Measurements from ENCODE around the gene MCM5.

The MCM5 gene

DNA sequence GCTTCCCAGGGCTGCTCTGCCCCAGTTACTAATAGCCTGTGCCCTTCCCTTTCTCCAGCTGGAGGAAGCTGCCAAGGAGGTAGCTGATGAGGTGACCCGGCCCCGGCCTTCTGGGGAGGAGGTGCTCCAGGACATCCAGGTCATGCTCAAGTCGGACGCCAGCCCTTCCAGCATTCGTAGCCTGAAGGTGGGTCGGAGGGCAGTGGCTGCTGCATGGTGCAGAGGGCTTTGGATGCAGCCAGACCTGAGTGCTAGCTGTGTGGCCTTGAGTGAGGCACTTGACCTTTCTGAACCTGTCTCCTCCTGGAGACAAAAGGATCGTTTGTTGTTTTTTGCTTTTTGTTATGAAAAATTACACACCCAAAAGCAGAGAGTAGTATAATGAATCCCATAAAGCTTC is 3.4 kb downstream of the MCM5 start:
- no peak for DNase-seq (ENCODE audit: low read depth in 2 of 2)

DNA sequence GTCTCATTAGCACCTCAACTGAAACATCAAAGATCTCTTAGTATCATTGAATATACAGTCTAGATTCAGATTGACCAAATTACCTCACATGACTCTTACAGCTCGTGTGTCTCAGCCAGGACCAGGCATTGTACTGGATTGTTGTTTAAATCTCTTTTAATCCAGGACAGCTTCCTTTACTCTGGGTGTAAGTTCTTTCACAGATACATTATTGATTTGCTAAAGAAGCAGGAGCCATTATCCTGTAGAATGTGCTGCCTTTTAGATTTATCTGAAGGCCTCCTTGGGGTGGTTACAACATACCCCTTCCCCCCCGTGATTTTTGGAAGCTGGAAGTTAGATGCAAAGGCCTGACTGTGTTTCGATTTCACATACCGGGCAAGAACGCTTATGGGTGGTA is 4.2 kb downstream of the MCM5 start:
- no peak for DNase-seq (ENCODE audit: low read depth in 2 of 2)

DNA sequence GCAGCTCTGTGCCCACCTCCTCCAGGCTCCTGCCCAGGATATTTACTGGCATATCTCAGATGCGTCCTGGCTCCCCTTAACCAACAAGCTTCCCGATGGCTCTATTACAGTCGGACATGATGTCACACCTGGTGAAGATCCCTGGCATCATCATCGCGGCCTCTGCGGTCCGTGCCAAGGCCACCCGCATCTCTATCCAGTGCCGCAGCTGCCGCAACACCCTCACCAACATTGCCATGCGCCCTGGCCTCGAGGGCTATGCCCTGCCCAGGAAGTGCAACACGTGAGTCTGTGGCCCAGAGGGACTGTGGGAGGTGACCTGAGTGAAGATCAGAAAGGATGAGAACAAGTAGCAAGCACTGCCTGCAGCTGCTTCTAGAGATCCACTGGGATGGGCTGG is 6.5 kb downstream of the MCM5 start:
- DNase-seq (ENCODE audit: low read depth in 2 of 2): no peak

DNA sequence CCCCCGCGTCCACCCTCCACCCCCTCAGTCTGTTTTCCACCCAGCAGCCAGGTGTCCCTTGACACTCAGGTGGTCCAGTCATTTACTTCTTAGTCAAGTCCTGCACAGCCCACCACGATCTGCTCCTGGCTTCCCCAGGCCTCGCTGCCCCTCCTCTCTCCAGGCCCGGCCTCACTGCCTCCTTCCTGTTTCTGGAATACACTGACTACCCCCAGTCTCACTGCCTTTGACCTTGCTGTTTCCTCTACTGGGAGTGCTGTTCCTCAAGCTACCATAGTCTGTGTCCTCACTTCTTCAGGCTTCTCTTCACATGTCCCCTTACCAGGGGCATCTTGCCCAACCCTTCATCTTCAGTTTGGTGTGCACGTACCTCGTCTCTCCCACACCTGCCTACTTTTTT is 7.4 kb downstream of the MCM5 start:
- no peak for DNase-seq (ENCODE audit: low read depth in 2 of 2)

DNA sequence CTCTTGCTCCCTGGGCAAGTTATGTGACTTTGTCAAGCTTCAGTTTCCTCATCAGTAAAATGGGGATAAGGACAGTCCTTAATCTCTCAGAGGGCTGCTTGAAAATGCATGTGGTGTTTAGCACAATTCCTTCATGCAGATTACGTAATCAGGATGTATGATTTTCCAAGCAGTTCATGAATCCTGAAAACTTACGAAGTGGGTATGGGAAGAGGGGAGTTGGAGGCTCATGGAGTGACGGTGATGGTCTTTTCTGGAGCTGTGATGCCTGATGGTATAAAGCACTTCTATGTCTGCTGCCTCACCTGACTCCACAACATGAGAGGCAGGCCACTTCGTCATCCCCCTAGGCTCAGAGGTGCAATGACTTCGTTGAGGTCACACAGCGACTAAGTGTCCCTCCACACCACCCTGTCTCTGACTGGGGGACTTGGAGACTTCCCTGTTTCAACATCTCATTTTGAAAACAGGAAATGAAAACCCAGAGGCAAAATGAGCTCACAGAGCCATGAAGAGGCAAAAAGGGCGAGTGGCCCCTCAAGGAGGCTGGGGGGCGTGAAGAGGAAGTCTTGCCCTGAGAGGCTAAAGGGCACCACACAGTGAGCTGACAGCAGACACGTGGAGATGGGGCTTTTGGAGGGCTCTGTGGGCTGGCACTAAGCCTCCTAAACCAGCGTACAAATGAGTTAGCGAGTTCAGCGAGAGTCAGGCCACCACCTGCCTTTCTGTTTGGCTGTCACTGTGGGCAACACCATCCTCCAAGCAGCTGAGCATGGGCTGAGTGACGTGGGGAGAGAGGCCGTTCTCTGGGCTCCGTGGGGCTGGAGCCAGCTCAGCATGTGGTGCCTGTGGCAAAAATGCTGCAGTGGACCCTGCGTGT is 10.1 kb downstream of the MCM5 start:
- no peak for DNase-seq (ENCODE audit: low read depth in 2 of 2)

DNA sequence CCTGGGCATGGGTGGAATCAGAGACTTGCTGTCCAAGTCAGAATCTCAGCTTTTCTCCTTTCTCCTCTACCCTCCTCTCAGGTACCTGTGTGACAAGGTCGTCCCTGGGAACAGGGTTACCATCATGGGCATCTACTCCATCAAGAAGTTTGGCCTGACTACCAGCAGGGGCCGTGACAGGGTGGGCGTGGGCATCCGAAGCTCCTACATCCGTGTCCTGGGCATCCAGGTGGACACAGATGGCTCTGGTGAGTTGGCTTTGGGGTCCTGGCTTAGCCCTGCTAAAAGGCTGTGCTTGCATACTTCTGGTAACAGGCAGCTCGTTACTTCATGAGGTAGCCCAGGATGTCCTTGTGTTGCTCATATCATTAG is 10.7 kb downstream of the MCM5 start:
- DNase-seq (ENCODE audit: low read depth in 2 of 2): no peak

DNA sequence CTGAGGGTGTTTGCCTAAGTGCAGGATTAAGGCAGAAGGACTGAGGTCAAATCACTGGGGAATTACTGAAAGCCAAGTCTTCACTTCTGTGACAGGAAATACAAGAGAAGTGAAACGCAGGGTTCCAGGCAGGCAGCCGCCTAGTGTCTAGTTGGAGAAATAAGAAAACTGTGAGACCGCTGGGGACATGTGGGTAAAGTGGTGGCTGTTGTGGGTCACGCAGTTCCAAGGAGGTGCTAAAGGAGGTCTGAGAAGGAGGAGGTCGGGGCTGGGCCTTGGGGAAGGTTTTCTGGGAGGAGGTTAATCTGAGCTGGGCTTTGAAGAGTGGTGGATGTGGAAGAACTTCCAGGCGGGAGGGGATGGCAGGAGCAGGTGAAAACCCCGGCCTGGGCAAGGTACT is 11.2 kb downstream of the MCM5 start:
- no peak for DNase-seq (ENCODE audit: low read depth in 2 of 2)

DNA sequence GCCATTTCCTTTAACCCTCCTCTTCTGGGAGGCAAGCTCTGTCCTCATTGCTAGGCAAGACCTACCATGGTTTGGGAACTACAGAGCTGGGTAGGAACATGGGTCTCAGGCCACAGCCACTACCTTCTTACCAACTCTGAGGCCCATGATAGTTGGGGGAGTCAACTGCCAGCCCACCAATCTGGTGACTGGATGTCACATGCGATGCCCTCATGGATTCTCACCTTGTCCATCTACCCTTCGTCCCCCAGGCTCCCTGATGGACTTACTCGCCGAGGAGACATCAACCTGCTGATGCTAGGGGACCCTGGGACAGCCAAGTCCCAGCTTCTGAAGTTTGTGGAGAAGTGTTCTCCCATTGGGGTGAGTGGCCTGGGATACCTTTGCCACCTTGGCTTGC is 13.7 kb downstream of the MCM5 start:
- DNase-seq (ENCODE audit: low read depth in 2 of 2): no peak

DNA sequence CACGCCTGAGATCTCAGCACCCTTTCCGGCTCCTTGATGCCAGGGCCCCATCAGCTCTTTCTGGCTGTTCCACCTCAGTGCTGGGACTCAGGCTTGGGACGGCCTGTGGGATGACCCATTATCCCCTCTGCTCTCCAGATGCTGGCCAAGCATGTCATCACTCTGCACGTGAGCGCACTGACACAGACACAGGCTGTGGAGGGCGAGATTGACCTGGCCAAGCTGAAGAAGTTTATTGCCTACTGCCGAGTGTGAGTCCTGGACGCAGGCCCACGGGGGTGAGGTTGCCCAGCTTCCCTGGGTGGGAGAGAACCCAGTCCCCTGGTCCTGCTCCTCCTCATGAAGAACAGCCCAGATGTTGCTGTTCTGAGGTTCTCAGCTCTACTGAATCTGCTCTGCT is 17.7 kb downstream of the MCM5 start:
- no peak for DNase-seq (ENCODE audit: low read depth in 2 of 2)

DNA sequence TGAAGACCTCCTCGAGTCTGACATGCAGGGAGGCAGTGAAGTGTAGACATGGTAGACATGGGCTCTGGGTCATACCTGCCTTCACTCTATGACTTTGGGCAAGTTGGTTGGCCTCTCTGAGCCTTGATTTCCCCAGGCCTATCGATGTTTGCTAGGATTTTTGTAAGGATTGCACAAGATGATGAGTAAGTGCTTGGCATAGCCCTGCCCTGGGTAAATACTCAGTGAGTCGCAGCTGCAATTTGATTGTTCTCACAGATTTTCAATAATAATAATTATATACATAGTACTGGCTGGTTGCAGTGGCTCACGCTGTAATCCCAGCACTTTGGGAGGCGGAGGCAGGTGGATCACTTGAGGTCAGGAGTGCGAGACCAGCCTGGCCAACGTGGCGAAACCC is 18.1 kb downstream of the MCM5 start:
- no peak for DNase-seq (ENCODE audit: low read depth in 2 of 2)

DNA sequence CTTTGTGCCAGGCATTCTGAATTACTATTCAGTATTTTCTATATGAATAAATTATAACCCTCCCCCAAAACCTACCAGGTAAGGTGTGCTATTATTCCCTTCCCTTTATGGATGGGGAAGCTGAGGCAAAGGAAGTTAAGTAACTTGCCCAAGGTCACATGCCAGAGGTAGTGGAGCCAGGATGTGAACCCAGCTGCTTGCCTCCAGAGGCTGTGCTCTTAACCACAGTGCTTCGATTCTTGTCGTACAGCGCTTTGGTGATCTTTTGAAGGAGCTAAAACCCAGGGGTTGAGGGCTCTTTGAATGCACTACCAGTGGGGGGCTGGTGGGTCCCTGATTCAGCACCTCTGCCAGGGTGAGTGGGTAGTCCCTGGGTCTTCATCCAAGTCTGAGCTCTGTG is 18.8 kb downstream of the MCM5 start:
- no peak for DNase-seq (ENCODE audit: low read depth in 2 of 2)

DNA sequence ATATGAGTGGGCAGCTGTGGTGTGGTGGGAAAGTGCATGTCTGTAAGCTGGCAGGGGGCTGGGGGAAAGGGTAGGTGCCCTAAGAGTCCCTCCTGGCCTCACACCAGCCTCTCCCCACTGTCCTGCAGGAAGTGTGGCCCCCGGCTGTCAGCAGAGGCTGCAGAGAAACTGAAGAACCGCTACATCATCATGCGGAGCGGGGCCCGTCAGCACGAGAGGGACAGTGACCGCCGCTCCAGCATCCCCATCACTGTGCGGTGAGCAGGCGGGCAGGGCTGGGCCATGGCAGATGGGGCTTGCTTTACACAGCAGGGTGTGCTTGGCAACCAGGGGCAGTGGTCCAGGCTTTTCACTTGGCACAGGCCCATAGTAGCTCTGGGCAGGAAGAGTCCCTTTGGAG is 19.8 kb downstream of the MCM5 start:
- no peak for DNase-seq (ENCODE audit: low read depth in 2 of 2)

DNA sequence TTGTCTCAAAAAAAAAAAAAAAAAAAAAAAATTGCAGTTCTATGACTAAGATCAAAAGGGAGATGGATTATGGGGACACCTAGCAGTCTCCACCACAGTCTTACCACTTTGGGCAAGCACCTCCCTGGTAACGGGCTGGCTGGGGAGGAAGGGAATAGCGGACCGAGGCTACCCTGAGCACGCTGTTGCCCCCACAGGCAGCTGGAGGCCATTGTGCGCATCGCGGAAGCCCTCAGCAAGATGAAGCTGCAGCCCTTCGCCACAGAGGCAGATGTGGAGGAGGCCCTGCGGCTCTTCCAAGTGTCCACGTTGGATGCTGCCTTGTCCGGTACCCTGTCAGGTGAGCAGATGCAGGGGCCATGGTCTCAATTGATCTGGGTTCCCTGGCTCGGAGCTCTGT is 21.2 kb downstream of the MCM5 start:
- no peak for DNase-seq (ENCODE audit: low read depth in 2 of 2)

DNA sequence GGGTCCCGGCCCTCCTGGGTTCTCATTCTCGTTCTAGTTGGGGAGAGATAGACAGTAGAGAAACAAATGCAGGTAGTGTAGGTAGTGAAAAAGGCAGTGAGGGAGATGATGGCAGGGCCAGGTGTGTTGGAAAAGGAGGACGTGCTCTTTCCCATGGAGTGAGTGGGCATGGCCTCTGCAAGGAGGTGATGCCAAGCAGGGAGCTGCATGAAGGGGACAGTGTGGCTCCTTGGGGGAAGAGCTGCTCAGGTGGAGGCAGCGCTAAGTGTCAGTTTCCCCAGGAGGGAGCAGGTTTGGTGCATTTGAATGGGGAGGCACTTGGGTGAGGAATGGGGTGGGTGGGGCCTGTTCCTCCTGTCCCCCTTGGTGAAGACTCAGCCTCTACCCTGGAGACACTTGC is 22.2 kb downstream of the MCM5 start:
- DNase-seq (ENCODE audit: low read depth in 2 of 2): no peak

DNA sequence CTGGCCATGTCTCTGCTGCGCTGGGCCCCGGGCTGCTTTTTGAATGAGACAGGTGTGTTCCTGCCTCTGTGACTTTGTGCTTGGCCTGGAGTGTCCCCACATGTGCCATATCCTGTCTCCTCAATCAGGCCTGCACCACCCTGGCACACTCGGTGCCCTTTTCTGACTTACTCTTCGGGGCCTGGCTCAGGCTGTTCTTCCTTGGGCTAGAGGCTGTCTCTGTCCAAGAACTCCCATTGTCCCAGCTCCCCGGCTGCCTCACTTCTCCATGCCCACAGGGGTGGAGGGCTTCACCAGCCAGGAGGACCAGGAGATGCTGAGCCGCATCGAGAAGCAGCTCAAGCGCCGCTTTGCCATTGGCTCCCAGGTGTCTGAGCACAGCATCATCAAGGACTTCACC is 23.0 kb downstream of the MCM5 start:
- no peak for DNase-seq (ENCODE audit: low read depth in 2 of 2)

DNA sequence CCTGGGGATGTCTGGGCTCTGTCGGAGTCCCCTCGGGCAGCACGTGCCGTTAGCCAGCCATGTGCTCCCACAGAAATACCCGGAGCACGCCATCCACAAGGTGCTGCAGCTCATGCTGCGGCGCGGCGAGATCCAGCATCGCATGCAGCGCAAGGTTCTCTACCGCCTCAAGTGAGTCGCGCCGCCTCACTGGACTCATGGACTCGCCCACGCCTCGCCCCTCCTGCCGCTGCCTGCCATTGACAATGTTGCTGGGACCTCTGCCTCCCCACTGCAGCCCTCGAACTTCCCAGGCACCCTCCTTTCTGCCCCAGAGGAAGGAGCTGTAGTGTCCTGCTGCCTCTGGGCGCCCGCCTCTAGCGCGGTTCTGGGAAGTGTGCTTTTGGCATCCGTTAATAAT is 24.1 kb downstream of the MCM5 start:
- no peak for DNase-seq (ENCODE audit: low read depth in 2 of 2)

DNA sequence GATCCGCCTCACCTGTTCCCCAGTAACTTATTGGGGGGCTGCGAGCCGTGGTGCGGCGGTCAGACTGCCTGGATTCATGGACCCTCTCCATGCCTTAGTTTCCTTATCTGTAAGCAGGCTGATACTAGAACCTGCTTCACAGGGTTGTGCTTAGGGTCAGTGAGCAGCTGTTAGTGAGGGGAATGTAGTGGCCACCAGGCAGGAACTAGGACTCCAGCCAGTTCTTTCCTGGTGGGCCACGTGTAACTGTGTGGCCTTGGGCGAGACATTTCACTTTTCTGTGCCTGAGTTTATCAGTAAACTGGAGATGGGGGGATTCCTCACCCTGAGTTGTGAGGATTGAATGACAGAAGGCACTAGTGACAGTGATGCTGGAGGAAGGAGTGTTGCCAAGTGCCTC is 24.8 kb downstream of the MCM5 start:
- DNase-seq (ENCODE audit: low read depth in 2 of 2): no peak

DNA sequence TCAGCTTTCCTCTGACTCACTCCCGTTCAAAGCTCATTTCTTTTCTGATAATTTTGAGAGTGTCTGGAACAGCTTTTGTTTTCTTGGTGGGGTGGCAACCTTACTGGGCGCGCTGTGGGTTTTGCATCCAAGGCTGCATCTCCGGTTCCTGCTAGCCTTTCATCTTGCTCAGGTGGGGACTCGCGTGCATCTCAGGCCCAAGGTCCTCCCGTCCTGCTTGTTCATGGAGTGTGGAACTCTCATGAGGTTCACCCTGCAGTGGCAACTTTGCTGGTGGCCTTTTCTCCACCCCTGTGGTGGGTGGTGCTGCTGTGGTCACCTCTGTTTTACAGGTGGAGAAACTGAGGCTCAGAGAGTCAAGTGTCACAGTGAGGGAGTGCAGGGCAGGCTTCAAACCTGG is 25.6 kb downstream of the MCM5 start:
- DNase-seq (ENCODE audit: low read depth in 2 of 2): no peak

DNA sequence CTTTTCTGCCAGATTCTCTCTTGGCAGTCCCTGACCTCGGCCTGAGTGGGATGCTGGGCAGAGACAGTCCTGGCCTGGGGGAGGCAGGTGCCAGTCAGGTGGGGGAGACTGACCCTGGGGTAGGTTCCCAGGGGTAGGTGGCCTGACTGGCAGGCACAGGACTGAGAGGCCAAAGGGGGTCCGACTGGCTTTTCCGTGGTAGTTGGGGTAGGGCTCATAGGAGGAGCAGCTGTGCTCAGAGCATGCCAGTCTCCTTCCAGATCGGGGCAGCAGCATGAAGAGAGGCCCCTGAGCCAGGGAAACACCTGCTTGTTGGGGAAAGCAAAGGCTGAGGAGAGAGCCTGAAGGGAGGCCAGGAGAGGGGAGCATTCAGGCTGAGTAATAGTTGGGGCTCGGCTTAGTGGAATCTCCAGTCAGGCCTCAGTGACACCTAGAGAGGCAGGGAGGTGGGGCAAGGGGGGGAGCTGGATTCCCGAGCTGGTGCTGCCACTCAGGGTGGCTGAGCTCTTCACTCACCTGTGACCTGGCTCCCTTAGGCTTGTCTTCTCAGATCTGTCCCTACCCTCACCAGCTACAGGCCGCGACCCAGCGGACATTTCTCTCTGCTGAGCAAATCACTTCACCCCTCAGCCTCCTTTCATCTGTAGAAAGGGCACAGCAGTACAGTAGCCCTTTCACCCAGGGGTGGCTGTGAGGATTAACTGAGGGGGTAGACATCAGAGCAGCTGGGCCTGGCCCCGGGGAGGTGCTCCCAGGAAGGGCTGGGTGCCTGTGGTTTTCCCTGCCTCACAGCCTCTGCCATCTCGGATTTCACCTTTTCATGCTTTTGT is 26.2 kb downstream of the MCM5 start:
- DNase-seq (ENCODE audit: low read depth in 2 of 2): no peak

DNA sequence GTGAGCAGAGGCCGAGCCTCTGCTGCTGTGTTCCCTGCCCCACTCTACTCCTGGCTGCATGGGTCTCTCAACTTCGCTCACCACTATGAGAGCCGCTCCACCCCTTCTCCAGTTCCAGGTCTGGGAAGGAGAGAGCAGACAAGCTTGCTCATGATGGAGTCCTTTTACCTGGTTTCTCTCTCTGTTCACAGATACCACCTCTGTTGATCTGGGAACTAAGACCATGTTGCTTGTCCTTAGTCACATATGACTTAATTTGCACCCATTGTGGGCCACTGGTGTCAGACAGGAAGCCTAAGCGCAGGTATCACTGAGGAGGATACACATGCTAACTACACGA is 26.8 kb downstream of the MCM5 start:
- DNase-seq (ENCODE audit: low read depth in 2 of 2): no peak

DNA sequence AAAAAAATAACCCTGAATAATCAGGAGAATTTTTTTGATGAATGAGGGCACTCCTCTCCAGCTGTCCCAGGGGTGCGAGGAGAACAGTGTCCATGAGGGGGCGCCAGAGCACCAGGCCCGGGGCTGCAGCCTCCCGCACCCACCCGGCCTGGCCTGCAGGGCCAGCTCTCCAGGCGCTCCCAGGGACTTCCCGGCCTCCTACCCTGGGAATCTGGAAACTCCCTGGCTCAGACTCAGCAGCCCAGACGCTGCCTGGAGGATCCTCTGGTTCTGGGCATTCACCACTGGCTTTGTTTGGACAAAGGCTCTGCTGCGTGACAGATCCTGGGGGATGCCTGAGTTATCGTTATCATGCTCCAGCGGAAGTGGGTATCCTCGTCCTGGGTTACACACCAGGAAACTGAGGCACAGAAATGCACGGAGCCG is 31.0 kb downstream of the MCM5 start:
- DNase-seq (ENCODE audit: low read depth in 2 of 2): peak; percentile 47 to 56

DNA sequence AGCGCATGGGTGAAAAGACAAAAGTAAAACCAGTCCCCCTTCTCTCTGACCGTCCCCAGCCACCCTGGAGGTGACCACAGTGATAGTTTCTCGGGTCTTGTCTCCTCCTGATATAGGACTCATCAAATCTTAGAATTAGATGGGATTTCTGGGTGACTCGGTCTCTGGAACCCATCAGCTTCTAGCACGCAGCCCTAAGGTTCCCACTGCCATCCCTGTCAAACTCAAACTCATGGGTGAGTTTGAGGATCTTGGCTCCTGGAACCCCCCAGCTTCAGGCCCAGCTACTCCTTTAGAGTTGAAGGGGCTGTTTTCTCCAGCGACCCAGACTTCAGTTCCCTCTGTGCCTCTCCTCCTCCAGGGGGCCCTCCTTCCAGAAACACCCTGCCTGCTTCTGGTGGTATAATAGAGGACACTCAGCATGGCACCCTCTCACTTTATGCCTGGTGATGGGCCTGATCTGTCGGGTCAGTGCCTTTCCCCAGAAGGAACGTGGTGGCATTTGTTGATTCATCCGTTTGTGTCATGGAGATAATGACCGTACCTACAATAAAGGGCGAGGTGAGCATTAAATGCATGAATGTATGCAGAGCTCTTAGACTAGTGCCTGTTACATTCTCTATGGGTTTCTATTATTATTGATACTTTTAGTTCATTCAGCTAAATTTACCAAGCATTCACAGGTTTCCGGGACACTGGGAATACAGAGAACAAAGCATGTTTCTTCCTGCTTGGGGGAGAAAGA is 31.7 kb downstream of the MCM5 start:
- no peak for DNase-seq (ENCODE audit: low read depth in 2 of 2)

Measured in stimulated activated CD4-positive, alpha-beta T cell treated with anti-CD3 and anti-CD28 coated beads, Interleukin-15, amount 100 ng/mL, for 48 hours (primary cell).